Activated naive CD8-positive, alpha-beta T cell (primary cell): ENCODE results near the gene SPATA31E1.
"Not testable (repeated sequence)": the region's sequence is repeated elsewhere in the genome, so short reads cannot be mapped to it uniquely, and the experiment has no call there.

Experiments
- H3K27ac Mint-ChIP-seq: one replicate; pipeline ENCODE4 v1.8.0; 2021; ENCODE audit warnings: mixed read lengths
- H3K27me3 Mint-ChIP-seq: one replicate; pipeline ENCODE4 v1.8.0; 2021; ENCODE audit warnings: mixed read lengths
- H3K36me3 Mint-ChIP-seq: one replicate; pipeline ENCODE4 v1.8.0; 2021; ENCODE audit warnings: mixed read lengths
- H3K4me1 Mint-ChIP-seq: one replicate; pipeline ENCODE4 v1.8.0; 2021; ENCODE audit warnings: low read depth, mixed read lengths
- H3K4me3 Mint-ChIP-seq: one replicate; pipeline ENCODE4 v1.8.0; 2021; ENCODE audit warnings: mild to moderate bottlenecking, mixed read lengths
- H3K9me3 Mint-ChIP-seq: one replicate; pipeline ENCODE4 v1.8.0; 2021; ENCODE audit warnings: low read depth, mixed read lengths

SPATA31E1 gene

DNA sequence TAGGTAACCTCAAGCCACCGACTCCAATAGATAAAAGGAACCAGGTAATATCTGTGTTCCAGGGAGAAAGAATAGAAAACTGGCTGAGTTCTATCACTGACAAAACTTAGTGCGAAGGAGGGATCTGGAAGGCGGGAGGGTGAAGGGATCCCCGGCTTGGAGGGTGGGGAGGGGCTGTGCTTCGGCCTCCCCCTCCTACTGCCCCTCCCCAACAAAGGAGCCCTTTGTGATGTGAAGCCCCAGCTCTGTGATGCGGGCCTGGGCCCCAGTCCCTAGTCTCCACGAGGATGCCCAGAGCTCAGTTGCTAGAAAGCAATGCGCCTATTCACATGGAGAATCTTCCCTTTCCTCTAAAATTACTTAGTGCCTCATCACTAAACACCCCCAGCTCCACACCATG is 35.0 kb downstream of the SPATA31E1 start, which contains the start of gene SPATA31C1:
Gene SPATA31C1, plus strand, starts transcription at position 301 of the 400 bp plus-strand sequence.
- not testable (repeated sequence) for H3K36me3 Mint-ChIP-seq, H3K27me3 Mint-ChIP-seq, H3K4me1 Mint-ChIP-seq, H3K4me3 Mint-ChIP-seq, H3K27ac Mint-ChIP-seq, H3K9me3 Mint-ChIP-seq

- not testable (repeated sequence) for H3K9me3 Mint-ChIP-seq, H3K4me1 Mint-ChIP-seq, H3K4me3 Mint-ChIP-seq, H3K27me3 Mint-ChIP-seq, H3K36me3 Mint-ChIP-seq, H3K27ac Mint-ChIP-seq
Observed at GRCh38 chr9:87919013-87919412, 36.3 kb downstream of the SPATA31E1 start.

DNA sequence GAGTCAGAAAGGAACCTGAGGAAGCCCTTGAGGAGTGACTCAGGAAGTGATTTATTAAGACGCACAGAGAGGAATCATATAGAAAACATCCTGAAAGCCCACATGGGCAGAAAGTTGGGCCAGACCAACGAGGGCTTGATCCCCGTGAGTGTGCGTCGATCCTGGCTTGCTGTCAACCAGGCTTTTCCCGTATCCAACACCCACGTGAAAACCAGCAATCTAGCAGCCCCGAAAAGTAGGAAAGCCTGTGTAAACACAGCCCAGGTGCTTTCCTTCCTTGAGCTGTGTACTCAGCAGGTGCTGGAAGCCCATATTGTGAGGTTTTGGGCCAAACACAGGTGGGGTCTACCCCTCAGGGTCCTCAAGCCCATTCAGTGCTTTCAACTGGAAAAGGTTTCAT is 38.9 kb downstream of the SPATA31E1 start:
- not testable (repeated sequence) for H3K27me3 Mint-ChIP-seq, H3K27ac Mint-ChIP-seq, H3K36me3 Mint-ChIP-seq, H3K4me1 Mint-ChIP-seq, H3K4me3 Mint-ChIP-seq, H3K9me3 Mint-ChIP-seq

GRCh38 chr9:87923012-87923411 is 40.3 kb downstream of the SPATA31E1 start:
- not testable (repeated sequence) for H3K4me1 Mint-ChIP-seq, H3K9me3 Mint-ChIP-seq, H3K27me3 Mint-ChIP-seq, H3K27ac Mint-ChIP-seq, H3K4me3 Mint-ChIP-seq, H3K36me3 Mint-ChIP-seq

GRCh38 chr9:87924851-87925250 is 42.2 kb downstream of the SPATA31E1 start:
- not testable (repeated sequence) for H3K36me3 Mint-ChIP-seq, H3K4me1 Mint-ChIP-seq, H3K27ac Mint-ChIP-seq, H3K4me3 Mint-ChIP-seq, H3K27me3 Mint-ChIP-seq, H3K9me3 Mint-ChIP-seq

DNA sequence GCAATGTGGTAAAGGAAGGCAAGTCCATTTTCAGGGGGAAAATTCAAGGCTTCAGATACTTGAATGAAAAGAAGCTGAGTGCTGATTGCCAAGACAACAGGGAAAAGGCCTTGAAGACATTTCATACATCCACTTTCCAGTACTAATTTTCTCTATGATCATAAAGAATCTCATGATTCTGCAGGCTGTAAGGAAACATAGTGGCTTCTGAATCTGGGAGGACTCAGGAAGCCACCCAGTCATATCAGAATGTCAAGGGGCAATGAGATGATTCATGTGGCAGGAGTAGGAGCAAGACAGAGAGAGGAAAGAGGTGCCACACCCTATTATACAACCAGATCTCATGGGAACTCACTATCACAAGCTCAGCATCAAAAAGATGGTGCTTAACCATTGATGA is 46.5 kb downstream of the SPATA31E1 start:
- not testable (repeated sequence) for H3K27ac Mint-ChIP-seq, H3K27me3 Mint-ChIP-seq, H3K4me1 Mint-ChIP-seq, H3K36me3 Mint-ChIP-seq, H3K9me3 Mint-ChIP-seq, H3K4me3 Mint-ChIP-seq

- not testable (repeated sequence) for H3K36me3 Mint-ChIP-seq, H3K4me3 Mint-ChIP-seq, H3K4me1 Mint-ChIP-seq, H3K9me3 Mint-ChIP-seq, H3K27ac Mint-ChIP-seq, H3K27me3 Mint-ChIP-seq
Observed at GRCh38 chr9:87934444-87934843, 51.8 kb downstream of the SPATA31E1 start.

- not testable (repeated sequence) for H3K9me3 Mint-ChIP-seq, H3K36me3 Mint-ChIP-seq, H3K4me1 Mint-ChIP-seq, H3K27me3 Mint-ChIP-seq, H3K4me3 Mint-ChIP-seq, H3K27ac Mint-ChIP-seq
Observed at GRCh38 chr9:87937352-87937751, 54.7 kb downstream of the SPATA31E1 start.

DNA sequence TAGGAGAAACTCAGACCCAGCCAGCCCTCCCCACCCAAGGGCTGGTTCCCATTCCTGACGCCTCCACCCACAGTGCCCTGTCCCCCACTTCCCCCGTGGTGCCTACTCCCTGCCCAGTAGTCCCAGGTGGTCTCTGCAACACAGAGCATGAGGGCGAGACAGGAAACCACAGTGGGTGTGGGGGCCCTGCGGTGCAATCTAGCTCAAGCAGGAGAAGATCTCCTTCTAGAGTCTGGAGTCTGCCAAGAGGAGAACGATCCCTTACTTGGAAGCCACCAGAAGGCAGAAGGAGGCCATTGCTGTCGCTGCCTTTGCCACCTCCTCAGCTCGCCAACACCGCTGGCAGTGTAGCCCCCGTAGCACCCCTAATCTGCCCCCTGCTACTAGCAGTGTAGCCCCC is 55.2 kb downstream of the SPATA31E1 start:
- not testable (repeated sequence) for H3K36me3 Mint-ChIP-seq, H3K4me3 Mint-ChIP-seq, H3K9me3 Mint-ChIP-seq, H3K27me3 Mint-ChIP-seq, H3K27ac Mint-ChIP-seq, H3K4me1 Mint-ChIP-seq

DNA sequence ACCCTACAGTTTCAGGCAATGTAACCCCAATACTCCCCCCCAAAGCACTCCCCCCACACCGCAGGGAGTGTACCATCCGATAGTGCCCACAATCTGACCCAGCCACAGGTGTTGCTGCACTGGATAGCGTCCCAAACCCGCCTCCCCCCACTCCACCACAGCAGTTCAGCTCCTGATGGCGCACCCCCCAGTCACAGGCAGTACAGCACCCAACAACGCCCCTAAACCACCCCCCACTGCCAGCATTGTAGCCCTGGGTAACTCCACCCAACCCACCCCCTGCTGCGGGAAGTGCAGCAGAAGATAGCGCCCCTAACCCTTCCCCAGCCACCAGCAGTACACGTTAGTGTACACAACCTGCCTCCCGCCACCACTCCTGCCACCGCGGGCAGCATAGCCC is 55.7 kb downstream of the SPATA31E1 start:
- H3K27me3 Mint-ChIP-seq, H3K4me3 Mint-ChIP-seq, H3K9me3 Mint-ChIP-seq, H3K36me3 Mint-ChIP-seq, H3K27ac Mint-ChIP-seq, H3K4me1 Mint-ChIP-seq: not testable (repeated sequence)
